ENCODE measurements around the gene MDM4.
A peak's percentile ranks its signal among the peaks of the same experiment; 100 is the strongest.

The MDM4 gene

DNA sequence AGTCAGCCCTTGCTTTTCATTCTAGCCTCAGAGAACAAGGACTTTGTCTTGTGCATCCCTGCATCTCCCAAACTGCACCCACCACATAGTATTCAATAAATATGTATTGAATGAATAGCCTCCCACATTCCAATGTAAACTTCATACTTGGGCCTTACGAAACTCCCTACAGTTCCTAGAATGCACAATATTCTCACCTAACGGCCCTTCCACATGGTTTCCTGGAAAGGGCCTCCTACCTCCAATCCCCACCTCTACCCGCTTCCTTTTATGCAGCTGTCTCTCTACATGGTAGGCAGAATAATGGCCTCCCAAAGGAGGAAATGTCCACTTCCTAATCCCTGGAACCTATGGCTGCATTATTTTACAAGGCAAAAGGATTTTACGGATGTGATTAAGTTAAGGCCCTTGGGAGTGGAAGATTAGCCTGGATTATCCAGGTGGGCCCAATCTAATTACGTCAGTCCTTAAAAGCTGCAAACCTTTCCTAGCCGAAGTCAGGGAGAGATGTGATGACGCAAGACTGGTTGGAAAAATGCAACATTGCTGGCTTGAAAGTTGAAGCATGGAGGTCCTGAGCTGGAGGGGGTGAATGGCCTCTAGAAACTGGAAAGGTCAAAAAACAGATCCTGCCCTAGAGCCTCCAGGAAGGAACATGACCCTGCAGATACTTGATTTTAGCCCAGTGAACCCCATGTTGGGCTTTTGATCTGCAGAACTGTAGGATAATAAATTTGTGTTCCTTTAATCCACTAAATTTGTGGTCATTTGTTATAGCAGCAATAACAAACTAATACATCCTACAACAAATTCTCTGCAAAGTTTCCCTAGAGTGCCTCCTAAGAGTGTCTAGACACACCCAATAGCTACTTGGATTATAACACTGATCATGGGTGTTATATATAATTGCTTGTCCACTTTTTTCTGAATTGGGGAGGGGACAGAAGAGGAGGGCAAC, 16.4 kb upstream of the MDM4 start:
- H3K4me3 ChIP-seq (ENCODE audit: low read depth, low read length), result no peak overlapping the region
- TF ChIP-seq, protein P1, sequence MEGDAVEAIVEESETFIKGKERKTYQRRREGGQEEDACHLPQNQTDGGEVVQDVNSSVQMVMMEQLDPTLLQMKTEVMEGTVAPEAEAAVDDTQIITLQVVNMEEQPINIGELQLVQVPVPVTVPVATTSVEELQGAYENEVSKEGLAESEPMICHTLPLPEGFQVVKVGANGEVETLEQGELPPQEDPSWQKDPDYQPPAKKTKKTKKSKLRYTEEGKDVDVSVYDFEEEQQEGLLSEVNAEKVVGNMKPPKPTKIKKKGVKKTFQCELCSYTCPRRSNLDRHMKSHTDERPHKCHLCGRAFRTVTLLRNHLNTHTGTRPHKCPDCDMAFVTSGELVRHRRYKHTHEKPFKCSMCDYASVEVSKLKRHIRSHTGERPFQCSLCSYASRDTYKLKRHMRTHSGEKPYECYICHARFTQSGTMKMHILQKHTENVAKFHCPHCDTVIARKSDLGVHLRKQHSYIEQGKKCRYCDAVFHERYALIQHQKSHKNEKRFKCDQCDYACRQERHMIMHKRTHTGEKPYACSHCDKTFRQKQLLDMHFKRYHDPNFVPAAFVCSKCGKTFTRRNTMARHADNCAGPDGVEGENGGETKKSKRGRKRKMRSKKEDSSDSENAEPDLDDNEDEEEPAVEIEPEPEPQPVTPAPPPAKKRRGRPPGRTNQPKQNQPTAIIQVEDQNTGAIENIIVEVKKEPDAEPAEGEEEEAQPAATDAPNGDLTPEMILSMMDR (IDR thresholded peaks at IDR 0.05; ENCODE audit: borderline replicate concordance, insufficient read depth, low read depth, low read length), result no peak

DNA sequence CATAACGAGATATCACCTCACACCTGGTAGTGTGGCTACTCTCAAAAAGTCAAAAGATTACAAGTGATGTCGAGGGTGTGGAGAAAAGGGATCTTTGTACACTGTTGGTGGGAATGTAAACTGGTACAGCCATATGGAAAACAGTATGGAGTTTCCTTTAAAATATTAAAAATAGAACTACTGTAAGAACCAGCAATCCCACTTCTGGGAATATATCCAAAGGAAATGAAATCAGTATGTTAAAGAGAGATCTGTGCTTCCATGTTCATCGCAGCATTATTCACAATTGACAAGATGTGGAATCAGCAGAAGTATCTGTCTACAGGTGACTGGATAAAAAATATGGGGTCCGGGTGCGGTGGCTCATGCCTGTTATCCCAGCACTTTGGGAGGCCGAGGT, 14.0 kb upstream of the MDM4 start:
- H3K4me3 ChIP-seq (ENCODE audit: low read depth, low read length), result no peak overlapping the region
- TF ChIP-seq, protein P1 (IDR thresholded peaks at IDR 0.05; ENCODE audit: borderline replicate concordance, insufficient read depth, low read depth, low read length), result no peak

DNA sequence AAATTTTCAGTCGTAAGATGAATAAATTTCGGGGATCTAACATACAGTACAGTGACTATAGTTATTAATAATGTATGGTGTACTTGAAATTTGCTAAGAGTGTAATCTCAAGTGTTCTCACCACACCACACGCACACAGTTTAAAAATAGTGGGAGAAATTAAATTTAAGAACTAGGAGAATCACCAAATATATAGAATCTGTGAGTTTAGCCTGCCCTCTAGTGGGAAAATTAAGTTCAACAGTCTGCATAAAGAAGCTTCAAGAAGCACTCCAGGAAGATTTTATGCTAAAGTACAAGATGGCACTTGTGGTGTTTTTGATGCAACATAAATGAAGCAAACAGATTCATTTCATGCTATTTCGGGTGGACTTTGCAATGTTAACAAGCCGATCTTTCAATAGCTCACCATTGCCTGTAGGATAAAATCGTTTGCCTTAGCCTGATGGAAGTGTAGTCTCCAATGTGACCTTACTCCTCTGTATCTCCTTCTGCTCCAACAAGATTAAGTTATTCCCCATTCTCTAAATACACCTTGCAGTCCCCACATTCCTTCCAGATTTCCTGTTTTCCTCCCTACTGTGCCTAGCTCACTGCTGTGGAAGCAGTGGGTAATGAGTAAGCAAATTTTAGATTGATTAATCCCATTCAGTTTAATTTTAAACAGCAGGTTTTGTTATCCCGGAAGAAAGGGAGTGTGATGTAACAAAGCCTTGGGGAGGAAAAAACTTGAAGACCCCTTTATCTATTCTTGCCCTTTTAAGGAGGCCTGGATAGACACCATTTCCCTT, 12.9 kb upstream of the MDM4 start:
- TF ChIP-seq, protein P1 (IDR thresholded peaks at IDR 0.05; ENCODE audit: borderline replicate concordance, insufficient read depth, low read depth, low read length), result peak; percentile 42; the same call in 1 of the 2 replicates
- no peak overlapping the region for H3K4me3 ChIP-seq (ENCODE audit: low read depth, low read length)

DNA sequence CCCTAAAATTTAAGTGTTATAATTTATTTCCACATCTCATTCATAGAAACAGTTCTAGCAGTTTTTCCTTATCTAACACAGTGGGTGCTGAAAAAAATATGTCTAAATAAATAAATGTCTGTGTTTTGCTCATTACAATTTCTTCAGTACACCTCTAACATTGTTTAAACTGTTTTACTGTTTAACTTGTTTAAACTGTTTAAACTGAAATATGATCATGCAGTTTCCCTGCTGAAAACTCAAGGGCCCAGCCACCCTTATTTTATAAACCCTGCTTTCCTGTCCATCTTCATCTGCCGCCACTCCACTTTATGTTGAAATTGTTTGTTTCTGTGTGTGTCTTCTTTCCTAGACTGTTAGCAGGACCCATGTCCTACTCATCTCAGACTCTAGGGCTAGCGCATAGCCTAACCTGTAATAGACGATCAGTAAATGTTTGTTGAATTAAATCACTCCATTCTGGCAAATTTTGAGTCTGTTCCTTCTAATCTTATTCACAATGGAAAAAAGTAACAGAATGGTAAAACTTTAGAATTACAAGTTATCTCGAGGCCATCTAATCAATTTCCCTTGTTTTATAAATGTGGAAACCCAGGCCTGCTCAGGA, 12.2 kb upstream of the MDM4 start:
- TF ChIP-seq, protein P1 (IDR thresholded peaks at IDR 0.05; ENCODE audit: borderline replicate concordance, insufficient read depth, low read depth, low read length), result no peak
- H3K4me3 ChIP-seq (ENCODE audit: low read depth, low read length), result no peak overlapping the region

DNA sequence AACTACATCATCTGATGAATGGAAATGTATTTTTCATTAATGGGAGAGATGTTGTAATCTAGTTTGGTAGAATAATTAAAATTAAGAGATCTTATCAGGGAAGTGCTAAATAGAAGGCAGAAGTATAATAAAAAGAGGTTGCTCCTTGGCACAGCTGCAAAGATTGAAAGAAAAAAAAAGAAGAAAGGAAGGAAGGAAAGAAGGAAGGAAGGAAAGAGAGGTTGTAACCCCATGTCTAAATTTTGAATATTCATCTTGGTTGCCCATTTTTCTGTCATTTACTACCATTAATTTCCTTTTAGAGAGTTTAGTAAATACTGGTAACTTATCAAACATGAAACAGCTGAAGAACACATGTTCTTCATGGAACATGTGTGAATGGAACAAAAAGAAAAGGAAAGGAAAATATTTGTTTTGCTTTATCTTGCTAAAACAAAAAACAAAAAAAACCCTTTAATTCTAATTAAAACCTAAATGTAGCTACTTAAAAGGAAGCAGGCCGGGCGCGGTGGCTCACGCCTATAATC, 10.5 kb upstream of the MDM4 start:
- peak overlapping the region; percentile 18 for H3K4me3 ChIP-seq (ENCODE audit: low read depth, low read length)
- TF ChIP-seq, protein P1 (IDR thresholded peaks at IDR 0.05; ENCODE audit: borderline replicate concordance, insufficient read depth, low read depth, low read length), result no peak

DNA sequence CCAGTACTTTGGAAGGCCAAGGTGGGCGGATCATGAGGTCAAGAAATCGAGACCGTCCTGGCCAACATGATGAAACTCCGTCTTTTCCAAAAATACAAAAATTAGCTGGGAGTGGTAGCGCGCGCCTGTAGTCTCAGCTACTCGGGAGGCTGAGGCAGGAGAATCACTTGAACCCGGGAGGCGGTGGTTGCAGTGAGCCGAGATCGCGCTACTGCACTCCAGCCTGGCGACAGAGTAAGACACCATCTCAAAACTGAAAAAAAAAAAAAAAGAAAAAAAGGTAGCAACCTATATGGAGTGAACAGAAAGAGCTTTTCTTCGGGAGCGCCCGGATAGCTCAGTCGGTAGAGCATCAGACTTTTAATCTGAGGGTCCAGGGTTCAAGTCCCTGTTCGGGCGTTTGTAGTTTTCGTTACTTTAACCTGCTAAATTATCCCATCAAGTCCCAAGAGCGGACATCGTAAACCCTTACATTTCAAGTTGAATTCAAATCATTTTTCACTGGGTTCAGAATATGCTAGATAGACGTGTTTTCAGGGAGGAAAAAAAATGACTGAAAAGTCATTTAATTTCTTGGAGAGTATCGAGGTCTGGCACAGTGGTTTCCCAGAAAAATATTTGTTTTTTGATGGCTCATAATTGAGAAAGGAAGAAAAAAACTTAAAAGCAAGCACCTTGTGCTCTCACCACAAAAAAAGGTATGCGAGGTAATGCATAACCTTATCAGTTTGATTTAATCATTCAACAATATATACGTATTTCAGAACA, 9.8 kb upstream of the MDM4 start:
- TF ChIP-seq, protein P1 (IDR thresholded peaks at IDR 0.05; ENCODE audit: borderline replicate concordance, insufficient read depth, low read depth, low read length), result no peak
- H3K4me3 ChIP-seq (ENCODE audit: low read depth, low read length), result peak overlapping the region; percentile 23

Data from GM12875 (cell line).